Ishikawa (cell line): ENCODE results near the gene FCHSD2.

Source experiments
- CEBPB ChIP-seq: IDR thresholded peaks from 2 replicates; pipeline ENCODE4 v1.6.1; 2012
- EGR1 ChIP-seq: IDR thresholded peaks from 2 replicates; pipeline ENCODE4 v1.6.1; 2012
- EP300 ChIP-seq: IDR thresholded peaks from 2 replicates; pipeline ENCODE4 v1.6.1; 2012; ENCODE audit warnings: borderline replicate concordance
- FOXM1 ChIP-seq: IDR thresholded peaks from 2 replicates; pipeline ENCODE4 v1.6.1; 2012; ENCODE audit warnings: low read depth, borderline replicate concordance
- MAX ChIP-seq: IDR thresholded peaks from 2 replicates; pipeline ENCODE4 v1.6.1; 2012
- RAD21 ChIP-seq: IDR thresholded peaks from 2 replicates; pipeline ENCODE4 v1.6.1; 2012; ENCODE audit warnings: low read depth
- REST ChIP-seq: IDR thresholded peaks from 2 replicates; pipeline ENCODE4 v1.6.1; 2012; ENCODE audit warnings: low read depth, mild to moderate bottlenecking
- TAF1 ChIP-seq: IDR thresholded peaks from 2 replicates; pipeline ENCODE4 v1.6.1; 2012; ENCODE audit warnings: low read depth, mild to moderate bottlenecking
- TEAD4 ChIP-seq: IDR thresholded peaks from 2 replicates; pipeline ENCODE4 v1.6.1; 2012
- YY1 ChIP-seq: IDR thresholded peaks from 2 replicates; pipeline ENCODE4 v1.6.1; 2012; ENCODE audit warnings: low read depth
- ZBTB7A ChIP-seq: IDR thresholded peaks from 2 replicates; pipeline ENCODE4 v1.6.1; 2012; ENCODE audit warnings: low read depth

- TF ChIP-seq RAD21 (no peak), EP300 (no peak), REST (no peak), YY1 (no peak), ZBTB7A (no peak), TAF1 (no peak), CEBPB (no peak), MAX (no peak), TEAD4 (no peak), EGR1 (no peak), FOXM1 (no peak)
These were observed 190.2 kb downstream of the FCHSD2 start for GRCh38 chr11:72951888-72952287.
